ENCODE measurements around the gene PRRG4. TPM values are rescaled to one million over a fixed set of nuclear protein-coding genes. Genes with fewer than 3 reads are reported as not detected.

The PRRG4 gene
- total RNA-seq, 1 experiment from 2014 or later = 11.5 TPM

GRCh38 chr11:32888805-32889204 lies 59.1 kb downstream of the PRRG4 start:
- BruUV-seq (replicated peaks) = no TSS peak
- ChIA-PET CTCF (interaction anchor here (0.7 kb wide), 1 partner anchor 91 kb away, joined by 6 read pairs; no protein-coding TSS in a partner anchor), POLR2A (ENCODE audit: unreplicated experiment) (no interaction called here)
- no peak overlapping the region for H2AFZ ChIP-seq
- H3K27me3 ChIP-seq (ENCODE audit: insufficient read depth, low read depth) = no peaks in the 10 kb centered on the region
- peak overlapping the region; percentile 25; the same call in 1 of the 2 replicates for H3K4me2 ChIP-seq
- TF ChIP-seq EZH2 (IDR thresholded peaks at IDR 0.05; ENCODE audit: low read depth) (no peak), CTCF (conservative IDR thresholded peaks at IDR 0.05) (no peak)
- H3F3A ChIP-seq (ENCODE audit: insufficient read depth, low read depth) = peaks cover 21% of the 10 kb centered on the region; the same call in 1 of the 2 replicates
- no peak overlapping the region for H3K4me3 ChIP-seq
- H4K20me1 ChIP-seq (ENCODE audit: insufficient read depth) = no peaks in the 10 kb centered on the region
- DNase-seq = peak in 1 of 2 experiments; percentile 75
- no peaks in the 10 kb centered on the region for H3K9me3 ChIP-seq (ENCODE audit: insufficient read depth, low read depth)
- H3K79me2 ChIP-seq (ENCODE audit: low read depth) = peaks cover 18% of the 10 kb centered on the region
- intact Hi-C loops (cut with micrococcal nuclease; ENCODE audit: unreplicated experiment) = no loop called here
- H3K4me1 ChIP-seq (replicated peaks; ENCODE audit: insufficient read depth) = peaks cover 20% of the 10 kb centered on the region
- no peaks in the 10 kb centered on the region for H3K36me3 ChIP-seq (ENCODE audit: low read depth)
- no peak overlapping the region for H3K27ac ChIP-seq
- H3K9me2 ChIP-seq (ENCODE audit: insufficient read depth) = no peaks in the 10 kb centered on the region

GRCh38 chr11:32890843-32891656 lies 61.3 kb downstream of the PRRG4 start:
- Histone ChIP-seq H4K20me1 (ENCODE audit: insufficient read depth) (peaks cover 13% of the 10 kb centered on the region), H3K4me2 (peak overlapping the region; percentile 92), H3K9me3 (ENCODE audit: insufficient read depth, low read depth) (no peaks in the 10 kb centered on the region), H3F3A (ENCODE audit: insufficient read depth, low read depth) (peaks cover 31% of the 10 kb centered on the region; the same call in 1 of the 2 replicates), H3K27ac (no peak overlapping the region), H3K36me3 (ENCODE audit: low read depth) (no peaks in the 10 kb centered on the region), H3K4me3 (peak overlapping the region; percentile 95; the same call in 1 of the 2 replicates), H3K27me3 (ENCODE audit: insufficient read depth, low read depth) (no peaks in the 10 kb centered on the region), H3K79me2 (ENCODE audit: low read depth) (peaks cover 40% of the 10 kb centered on the region), H2AFZ (no peak overlapping the region), H3K9me2 (ENCODE audit: insufficient read depth) (no peaks in the 10 kb centered on the region), H3K4me1 (replicated peaks; ENCODE audit: insufficient read depth) (peaks cover 36% of the 10 kb centered on the region)
- intact Hi-C loops (cut with micrococcal nuclease; ENCODE audit: unreplicated experiment) = loop anchor here (5.0 to 10.0 kb wide), 3 partner anchors 84 to 306 kb away; partner anchors contain the start of gene EIF3M
- BruUV-seq (replicated peaks) = no TSS peak
- POLR2A ChIA-PET (ENCODE audit: unreplicated experiment) = no interaction called here
- CTCF ChIA-PET = no interaction called here
- TF ChIP-seq CTCF (conservative IDR thresholded peaks at IDR 0.05) = no peak
- no peak for TF ChIP-seq EZH2 (IDR thresholded peaks at IDR 0.05; ENCODE audit: low read depth)
- DNase-seq = no peak

- ChIA-PET POLR2A (ENCODE audit: unreplicated experiment) (interaction anchor here (0.6 kb wide), 1 partner anchor 39 kb away, joined by 15 read pairs; no protein-coding TSS in a partner anchor), CTCF (no interaction called here)
- Histone ChIP-seq H3K27me3 (ENCODE audit: insufficient read depth, low read depth) (no peaks in the 10 kb centered on the region), H3K4me2 (peak overlapping the region; percentile 92), H4K20me1 (ENCODE audit: insufficient read depth) (peaks cover 13% of the 10 kb centered on the region), H3K9me2 (ENCODE audit: insufficient read depth) (no peaks in the 10 kb centered on the region), H3K9me3 (ENCODE audit: insufficient read depth, low read depth) (no peaks in the 10 kb centered on the region), H3K4me3 (peak overlapping the region; percentile 95), H3K27ac (peak overlapping the region; percentile 67), H3K36me3 (ENCODE audit: low read depth) (peaks cover 2% of the 10 kb centered on the region; the same call in 1 of the 2 replicates), H3K4me1 (replicated peaks; ENCODE audit: insufficient read depth) (peaks cover 36% of the 10 kb centered on the region), H3F3A (ENCODE audit: insufficient read depth, low read depth) (peaks cover 31% of the 10 kb centered on the region; the same call in 1 of the 2 replicates), H3K79me2 (ENCODE audit: low read depth) (peaks cover 48% of the 10 kb centered on the region), H2AFZ (peak overlapping the region; percentile 97)
- BruUV-seq (replicated peaks) = no TSS peak
- DNase-seq = peak in 1 of 2 experiments; percentile 51
- intact Hi-C loops (cut with micrococcal nuclease; ENCODE audit: unreplicated experiment) = loop anchor here (5.0 to 10.0 kb wide), 3 partner anchors 85 to 307 kb away; partner anchors contain the start of gene EIF3M
- TF ChIP-seq CTCF (conservative IDR thresholded peaks at IDR 0.05) (no peak), EZH2 (IDR thresholded peaks at IDR 0.05; ENCODE audit: low read depth) (no peak)
Observed at GRCh38 chr11:32891657-32892354, 62.1 kb downstream of the PRRG4 start.

Data from PC-9 (cell line).